Fibroblast of mammary gland (primary cell): ENCODE data around the gene SLC22A23.

Experiments used
- DNase-seq: peaks from one replicate; pipeline ENCODE4 v3.0.0-alpha.2; 2010; ENCODE audit warnings: low read depth
- H3K4me3 ChIP-seq: 2 replicates; pipeline ENCODE4 v1.5.1; 2011; ENCODE audit warnings: low read depth, mild to moderate bottlenecking, low read length, moderate library complexity; ENCODE audit not compliant: control insufficient read depth
- TF ChIP-seq, protein P1 (sequence below): conservative IDR thresholded peaks from 2 replicates; pipeline ENCODE4 v1.5.1; 2011; ENCODE audit warnings: low read depth, low read length, inconsistent platforms; ENCODE audit not compliant: control insufficient read depth, insufficient read depth

SLC22A23 gene

DNA sequence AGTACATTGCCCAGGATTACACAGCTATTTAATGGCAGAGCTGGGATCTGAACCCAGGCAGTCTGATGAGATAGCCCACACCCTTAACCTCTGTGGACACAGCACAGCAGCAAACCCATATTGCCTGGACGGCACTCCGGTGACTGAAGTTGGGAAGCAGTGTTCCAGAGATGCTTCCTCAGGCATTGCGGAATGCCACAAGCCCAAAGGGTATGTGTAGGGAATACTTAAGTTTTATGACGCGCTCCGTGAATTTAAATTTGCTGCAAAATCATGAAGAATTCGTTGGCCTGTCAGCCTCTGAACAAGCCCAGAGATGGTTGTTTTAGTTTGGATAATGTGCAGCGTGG lies 151.7 kb downstream of the SLC22A23 start:
- H3K4me3 ChIP-seq = no peak overlapping the region
- no peak for DNase-seq
- TF ChIP-seq, protein P1, sequence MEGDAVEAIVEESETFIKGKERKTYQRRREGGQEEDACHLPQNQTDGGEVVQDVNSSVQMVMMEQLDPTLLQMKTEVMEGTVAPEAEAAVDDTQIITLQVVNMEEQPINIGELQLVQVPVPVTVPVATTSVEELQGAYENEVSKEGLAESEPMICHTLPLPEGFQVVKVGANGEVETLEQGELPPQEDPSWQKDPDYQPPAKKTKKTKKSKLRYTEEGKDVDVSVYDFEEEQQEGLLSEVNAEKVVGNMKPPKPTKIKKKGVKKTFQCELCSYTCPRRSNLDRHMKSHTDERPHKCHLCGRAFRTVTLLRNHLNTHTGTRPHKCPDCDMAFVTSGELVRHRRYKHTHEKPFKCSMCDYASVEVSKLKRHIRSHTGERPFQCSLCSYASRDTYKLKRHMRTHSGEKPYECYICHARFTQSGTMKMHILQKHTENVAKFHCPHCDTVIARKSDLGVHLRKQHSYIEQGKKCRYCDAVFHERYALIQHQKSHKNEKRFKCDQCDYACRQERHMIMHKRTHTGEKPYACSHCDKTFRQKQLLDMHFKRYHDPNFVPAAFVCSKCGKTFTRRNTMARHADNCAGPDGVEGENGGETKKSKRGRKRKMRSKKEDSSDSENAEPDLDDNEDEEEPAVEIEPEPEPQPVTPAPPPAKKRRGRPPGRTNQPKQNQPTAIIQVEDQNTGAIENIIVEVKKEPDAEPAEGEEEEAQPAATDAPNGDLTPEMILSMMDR = no peak

DNA sequence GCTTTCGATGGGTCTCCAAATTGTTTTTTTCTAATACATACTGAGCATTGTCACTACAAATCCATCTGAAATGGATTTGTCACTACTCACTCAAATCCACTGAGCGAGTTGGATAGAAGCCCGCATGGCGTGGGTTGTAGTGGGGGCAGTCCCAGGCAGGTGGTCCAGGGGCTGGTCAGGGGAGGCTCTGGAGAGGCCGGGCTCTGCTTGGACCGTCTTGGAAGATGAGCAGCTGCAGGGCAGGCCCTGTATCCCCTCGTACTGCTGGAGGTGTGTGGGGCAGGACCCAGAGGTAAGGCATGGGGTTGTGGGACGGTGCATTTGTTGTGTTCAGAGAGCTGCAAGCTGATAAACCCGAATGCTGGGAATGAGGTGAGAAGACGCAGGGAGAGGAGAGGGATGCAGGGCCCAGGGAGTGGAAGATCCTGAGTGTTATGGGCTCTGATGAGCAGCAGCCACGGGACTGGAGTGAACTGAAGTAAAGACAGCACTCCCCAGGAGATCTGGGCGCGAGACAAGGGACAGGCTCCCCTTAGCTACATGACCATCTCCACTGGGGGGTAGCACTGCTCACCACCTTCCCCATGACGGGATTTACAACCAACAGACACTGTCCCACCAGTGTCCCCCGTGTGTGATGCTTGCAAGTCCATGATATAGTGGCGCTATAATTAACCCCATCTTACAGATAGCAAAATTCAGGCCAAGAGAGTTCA lies 152.2 kb downstream of the SLC22A23 start:
- DNase-seq = no peak
- H3K4me3 ChIP-seq = no peak overlapping the region
- TF ChIP-seq, protein P1 = no peak

DNA sequence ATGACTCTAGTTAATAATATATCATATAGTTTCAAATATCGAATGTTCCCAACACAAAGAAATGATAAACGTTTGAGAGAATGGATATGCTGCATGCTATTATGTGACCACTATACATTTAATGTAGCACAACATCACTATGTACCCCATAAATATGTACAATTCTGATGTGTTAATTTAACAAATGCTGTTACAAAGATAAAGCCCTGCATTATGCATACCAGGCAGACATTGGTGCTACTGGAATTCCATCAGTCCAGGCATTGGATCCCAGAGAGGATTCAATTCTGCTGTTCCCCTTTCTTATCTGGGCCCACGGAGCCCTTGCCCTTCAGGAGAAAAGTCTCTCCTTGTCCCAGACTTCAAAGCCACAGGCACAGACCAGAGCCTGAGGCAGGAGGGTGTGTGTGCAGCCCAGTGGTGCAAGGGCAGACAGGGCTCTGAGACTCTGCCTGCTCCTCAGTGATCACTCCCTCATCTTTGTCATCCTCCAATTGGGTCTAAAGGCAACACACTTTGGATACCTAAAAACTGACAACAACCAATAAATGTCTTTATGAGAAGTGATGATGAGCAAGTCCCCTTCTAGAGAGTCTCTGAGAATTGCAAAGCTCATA lies 152.9 kb downstream of the SLC22A23 start:
- H3K4me3 ChIP-seq = no peak overlapping the region
- TF ChIP-seq, protein P1 = no peak
- no peak for DNase-seq

DNA sequence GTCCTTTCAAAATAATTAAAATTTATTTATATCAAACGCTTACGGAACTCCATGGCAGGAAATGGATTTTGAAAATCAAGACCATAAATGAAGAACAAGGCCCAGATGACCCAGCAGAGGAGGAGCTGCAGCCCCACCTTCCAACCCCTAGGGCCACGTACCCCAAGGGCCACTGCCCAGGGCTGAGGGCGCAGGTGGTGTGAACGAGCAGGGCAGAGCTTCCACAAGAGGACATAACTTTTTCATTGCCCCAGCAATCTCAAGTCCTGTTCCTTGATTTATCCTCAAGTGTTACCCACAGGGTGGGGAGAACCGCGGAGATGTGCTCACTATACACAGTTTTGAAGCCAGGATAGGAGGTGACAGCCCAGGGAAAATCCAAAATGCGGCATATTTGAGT lies 155.3 kb downstream of the SLC22A23 start:
- no peak for DNase-seq
- TF ChIP-seq, protein P1 = no peak

DNA sequence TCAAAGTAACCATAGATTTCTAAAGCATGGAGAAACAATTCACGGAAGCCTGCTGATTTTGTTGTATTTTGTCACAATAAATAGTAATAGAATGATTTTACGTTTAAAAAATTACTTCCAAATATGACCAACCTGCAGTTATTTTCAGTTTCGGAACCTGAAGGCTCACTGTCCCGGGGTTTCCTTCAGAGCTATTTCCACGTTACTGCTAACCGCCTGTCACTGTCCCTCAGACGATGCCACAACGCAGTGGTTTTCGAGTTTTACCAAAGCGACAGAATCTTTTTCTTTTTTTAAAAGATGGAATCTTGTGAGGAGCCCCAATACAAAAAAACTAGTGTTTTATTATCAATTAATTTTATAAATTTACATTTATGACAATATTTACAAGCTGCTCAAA lies 157.6 kb downstream of the SLC22A23 start:
- DNase-seq = no peak
- TF ChIP-seq, protein P1 = no peak
- H3K4me3 ChIP-seq = no peak overlapping the region

More for the DNA sequence above, 155.3 kb downstream of the SLC22A23 start:
- no peak overlapping the region for H3K4me3 ChIP-seq

DNA sequence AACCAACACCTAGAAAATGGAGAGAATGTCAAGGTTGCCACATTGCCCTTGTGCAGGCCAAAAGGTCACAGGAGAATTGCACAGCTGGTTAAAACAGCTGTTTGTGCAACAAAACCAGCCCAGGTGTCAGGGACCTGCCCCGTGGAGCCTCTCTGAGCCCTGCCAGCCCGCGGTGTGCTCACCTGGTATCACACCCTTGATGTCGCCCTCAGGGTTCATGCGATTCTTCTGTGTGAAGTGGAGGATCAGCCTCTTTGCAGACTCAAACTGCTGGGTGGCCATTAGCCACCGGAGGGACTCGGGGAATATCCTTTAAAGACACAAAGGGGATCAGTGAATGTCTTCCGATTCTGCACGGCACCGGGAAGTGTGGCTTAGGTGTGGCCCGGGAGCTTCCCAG lies 158.9 kb downstream of the SLC22A23 start:
- no peak overlapping the region for H3K4me3 ChIP-seq
- no peak for DNase-seq
- TF ChIP-seq, protein P1 = no peak
